ENCODE data around the gene CNTN5. TPM values are rescaled to one million over a fixed set of nuclear protein-coding genes. Genes with fewer than 3 reads are reported as not detected.

The CNTN5 gene
- total RNA-seq, 1 experiment from 2014 or later: not detected

DNA sequence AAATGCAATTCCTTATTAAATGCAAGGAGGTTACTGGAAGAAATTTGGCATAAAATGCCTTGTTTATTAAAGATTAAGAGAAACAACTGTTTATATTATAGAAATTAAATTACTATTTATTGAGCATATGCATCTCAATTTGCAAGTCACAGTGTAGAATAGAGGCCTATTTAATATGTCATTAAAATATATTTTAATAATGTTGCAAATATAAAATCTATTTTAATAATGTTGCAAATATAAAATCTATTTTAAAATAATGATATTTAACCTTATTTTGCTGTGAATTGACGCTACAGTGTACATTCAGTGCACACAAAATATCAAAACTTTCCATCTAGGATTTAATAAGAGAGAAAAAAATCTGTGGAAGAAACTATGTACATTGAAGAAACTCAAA, 188.1 kb downstream of the CNTN5 start:
- Histone ChIP-seq H4K8ac (replicated peaks; ENCODE audit: insufficient read length, low read depth, low read length) (no peak overlapping the region), H4K20me1 (ENCODE audit: control insufficient read depth, insufficient read depth, insufficient read length) (no peaks in the 10 kb centered on the region), H3K56ac (ENCODE audit: insufficient read length, low read depth, low read length) (no peak overlapping the region), H3K14ac (ENCODE audit: insufficient read depth, low read length) (no peak overlapping the region), H3K4me2 (ENCODE audit: insufficient read depth, insufficient read length, low read length) (no peak overlapping the region), H2AK5ac (ENCODE audit: insufficient read length, low read length) (no peak overlapping the region), H2BK15ac (ENCODE audit: low read depth, low read length) (no peak overlapping the region), H2BK12ac (ENCODE audit: insufficient read length, low read depth, low read length) (no peak overlapping the region), H3K79me1 (ENCODE audit: insufficient read depth, low read depth, low read length, poor library complexity, severe bottlenecking) (no peaks in the 10 kb centered on the region), H2BK120ac (ENCODE audit: low read depth, low read length, poor library complexity, severe bottlenecking) (no peak overlapping the region), H4K5ac (ENCODE audit: insufficient read length, low read depth, low read length) (no peak overlapping the region), H2BK20ac (ENCODE audit: low read depth, low read length, poor library complexity, severe bottlenecking) (no peak overlapping the region), H3K27ac (ENCODE audit: insufficient read length, low read depth, low read length) (no peak overlapping the region), H3K4me1 (ENCODE audit: insufficient read depth, low read length) (peaks cover 2% of the 10 kb centered on the region; the same call in 1 of the 2 replicates), H3T11ph (ENCODE audit: low read length) (no peak overlapping the region), H3K23me2 (ENCODE audit: insufficient read length, low read depth, low read length, poor library complexity, severe bottlenecking) (no peaks in the 10 kb centered on the region), H4K91ac (ENCODE audit: insufficient read length, low read depth, low read length) (no peak overlapping the region), H3K18ac (ENCODE audit: insufficient read length, low read depth, low read length) (no peak overlapping the region), H3K9ac (ENCODE audit: extremely low read depth, insufficient read length, low read length) (no peak overlapping the region), H3K27me3 (ENCODE audit: insufficient read depth, low read length) (no peaks in the 10 kb centered on the region), H3K79me2 (ENCODE audit: insufficient read depth, low read length) (no peaks in the 10 kb centered on the region), H2BK5ac (ENCODE audit: insufficient read length, low read length) (no peak overlapping the region), H2AFZ (ENCODE audit: low read length) (no peak overlapping the region), H3K4ac (ENCODE audit: low read depth, low read length) (no peak overlapping the region), H3K23ac (ENCODE audit: insufficient read length, low read depth, low read length) (no peak overlapping the region), H3K9me3 (ENCODE audit: control insufficient read depth, low read depth, low read length) (no peaks in the 10 kb centered on the region)
- no peak overlapping the region for H3K4me3 Mint-ChIP-seq
- H3K27me3 Mint-ChIP-seq (ENCODE audit: low read depth): no peaks in the 10 kb centered on the region
- TF ChIP-seq, protein P1, sequence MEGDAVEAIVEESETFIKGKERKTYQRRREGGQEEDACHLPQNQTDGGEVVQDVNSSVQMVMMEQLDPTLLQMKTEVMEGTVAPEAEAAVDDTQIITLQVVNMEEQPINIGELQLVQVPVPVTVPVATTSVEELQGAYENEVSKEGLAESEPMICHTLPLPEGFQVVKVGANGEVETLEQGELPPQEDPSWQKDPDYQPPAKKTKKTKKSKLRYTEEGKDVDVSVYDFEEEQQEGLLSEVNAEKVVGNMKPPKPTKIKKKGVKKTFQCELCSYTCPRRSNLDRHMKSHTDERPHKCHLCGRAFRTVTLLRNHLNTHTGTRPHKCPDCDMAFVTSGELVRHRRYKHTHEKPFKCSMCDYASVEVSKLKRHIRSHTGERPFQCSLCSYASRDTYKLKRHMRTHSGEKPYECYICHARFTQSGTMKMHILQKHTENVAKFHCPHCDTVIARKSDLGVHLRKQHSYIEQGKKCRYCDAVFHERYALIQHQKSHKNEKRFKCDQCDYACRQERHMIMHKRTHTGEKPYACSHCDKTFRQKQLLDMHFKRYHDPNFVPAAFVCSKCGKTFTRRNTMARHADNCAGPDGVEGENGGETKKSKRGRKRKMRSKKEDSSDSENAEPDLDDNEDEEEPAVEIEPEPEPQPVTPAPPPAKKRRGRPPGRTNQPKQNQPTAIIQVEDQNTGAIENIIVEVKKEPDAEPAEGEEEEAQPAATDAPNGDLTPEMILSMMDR (conservative IDR thresholded peaks at IDR 0.05): no peak
- peaks cover 12 to 13% of the 10 kb centered on the region in 2 experiments for H3K4me1 Mint-ChIP-seq
- H3K27ac Mint-ChIP-seq: no peak overlapping the region
- H3K36me3 Mint-ChIP-seq (ENCODE audit: insufficient read depth in 1 of 3, low read depth in 3 of 3): 0 out of 7 replicates have a peak, but pooled peaks cover 0 to 2% (median 0%) of the 10 kb centered on the region in 3 experiments
- WGBS (ENCODE audit: extremely low coverage, insufficient read length, low lambda C conversion rate): no CpG with 5 or more reads among the region's 1 CpG
- no peak for DNase-seq
- no peaks in the 10 kb centered on the region for H3K9me3 Mint-ChIP-seq
